Adipocyte (in vitro differentiated cells): ENCODE results near the gene P2RX2.

Experiments used
- DNase-seq: peaks from one replicate; pipeline ENCODE4 v3.0.0-alpha.2; 2015; ENCODE audit warnings: low read depth
- H3K27me3 ChIP-seq: replicated peaks from 2 replicates; pipeline ENCODE4 v1.7.0; 2013; ENCODE audit warnings: mild to moderate bottlenecking, low read length, moderate library complexity; ENCODE audit not compliant: control insufficient read depth, insufficient read depth
- H3K36me3 ChIP-seq: 2 replicates; pipeline ENCODE4 v1.7.0; 2013; ENCODE audit warnings: low read length, mild to moderate bottlenecking, moderate library complexity; ENCODE audit not compliant: control insufficient read depth, insufficient read depth, severe bottlenecking
- H3K4me1 ChIP-seq: 2 replicates; pipeline ENCODE4 v1.7.0; 2013; ENCODE audit warnings: mild to moderate bottlenecking, low read length, moderate library complexity; ENCODE audit not compliant: control insufficient read depth, insufficient read depth
- H3K4me3 ChIP-seq: 2 replicates; pipeline ENCODE4 v1.7.0; 2013; ENCODE audit warnings: mild to moderate bottlenecking, low read length, moderate library complexity
- H3K9ac ChIP-seq: 2 replicates; pipeline ENCODE4 v1.7.0; 2013; ENCODE audit warnings: mild to moderate bottlenecking, low read length, moderate library complexity
- H3K9me3 ChIP-seq: 2 replicates; pipeline ENCODE4 v1.7.0; 2013; ENCODE audit warnings: mild to moderate bottlenecking, low read length, moderate library complexity; ENCODE audit not compliant: control insufficient read depth

The P2RX2 gene

DNA sequence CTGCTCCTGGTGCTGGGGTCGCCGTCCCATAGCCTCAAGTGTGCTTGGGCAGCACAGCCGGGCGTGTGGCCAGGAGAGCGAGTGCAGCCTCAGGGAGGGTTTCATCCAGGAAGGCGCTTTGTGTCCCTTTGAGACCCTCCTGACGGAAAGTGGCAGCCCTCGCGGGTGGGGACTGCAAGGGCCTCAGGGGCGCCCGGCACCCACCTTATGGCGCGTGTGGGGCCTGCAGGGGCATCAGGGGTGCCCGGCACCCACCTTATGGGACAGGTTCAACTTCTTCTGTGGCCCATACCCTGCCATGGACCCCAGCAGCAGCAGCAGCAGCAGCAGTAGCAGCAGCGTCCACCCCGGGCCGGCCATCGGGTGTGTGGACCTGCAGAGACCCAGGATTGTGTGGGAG lies 12.7 kb upstream of the P2RX2 start:
- H3K36me3 ChIP-seq = no peaks in the 10 kb centered on the region
- peaks cover 5% of the 10 kb centered on the region for H3K4me1 ChIP-seq
- H3K9ac ChIP-seq = no peak overlapping the region
- H3K27me3 ChIP-seq = peaks cover 74% of the 10 kb centered on the region
- DNase-seq = no peak
- no peaks in the 10 kb centered on the region for H3K9me3 ChIP-seq
- no peak overlapping the region for H3K4me3 ChIP-seq

DNA sequence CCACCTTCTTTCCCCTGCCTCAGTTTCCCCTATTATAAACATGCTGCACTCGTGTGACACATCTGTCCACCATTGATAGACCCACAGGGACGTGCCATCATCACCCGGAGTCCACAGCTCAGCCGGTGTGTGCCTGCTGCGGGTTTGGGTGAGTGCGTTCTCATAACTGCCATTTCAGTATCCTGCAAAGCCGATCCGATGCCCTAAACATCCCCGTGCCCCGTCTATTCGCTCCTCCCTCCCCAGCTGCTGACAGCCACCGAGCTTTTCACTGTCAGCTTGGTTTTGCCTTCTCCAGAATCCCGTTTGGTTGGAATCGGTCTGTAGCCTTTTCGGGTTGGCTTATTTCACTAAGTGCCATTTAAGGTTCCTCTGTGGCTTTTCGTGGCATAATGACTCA lies 12.1 kb upstream of the P2RX2 start:
- no peak for DNase-seq
- no peak overlapping the region for H3K9ac ChIP-seq
- no peaks in the 10 kb centered on the region for H3K36me3 ChIP-seq
- peaks cover 4% of the 10 kb centered on the region for H3K4me1 ChIP-seq
- peaks cover 73% of the 10 kb centered on the region for H3K27me3 ChIP-seq
- H3K9me3 ChIP-seq = peaks cover 3% of the 10 kb centered on the region
- H3K4me3 ChIP-seq = no peak overlapping the region

DNA sequence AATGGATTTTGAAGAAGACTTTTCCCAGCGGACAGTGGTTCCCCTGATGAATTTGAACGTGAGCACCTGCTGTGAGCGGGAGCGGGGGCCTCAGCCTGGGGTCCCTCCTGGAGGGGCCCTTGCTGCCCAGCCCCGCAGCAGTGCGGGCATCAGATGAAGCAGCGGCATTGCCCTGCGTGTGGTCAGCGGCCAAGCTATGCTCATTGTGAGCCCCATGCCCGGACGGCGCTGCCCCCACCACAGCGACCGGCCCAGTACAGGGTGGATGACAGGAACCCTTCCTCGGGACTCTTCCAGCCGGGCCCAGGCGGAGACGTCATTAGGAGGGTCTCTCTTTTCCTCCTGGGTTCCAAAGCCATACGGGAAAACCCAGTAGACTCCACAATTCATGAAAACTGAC lies 11.6 kb upstream of the P2RX2 start:
- no peaks in the 10 kb centered on the region for H3K36me3 ChIP-seq
- peaks cover 4% of the 10 kb centered on the region for H3K4me1 ChIP-seq
- DNase-seq = no peak
- peaks cover 73% of the 10 kb centered on the region for H3K27me3 ChIP-seq
- H3K9ac ChIP-seq = no peak overlapping the region
- H3K9me3 ChIP-seq = peaks cover 8% of the 10 kb centered on the region
- H3K4me3 ChIP-seq = no peak overlapping the region

- H3K9ac ChIP-seq = no peak overlapping the region
- H3K4me1 ChIP-seq = peaks cover 4% of the 10 kb centered on the region
- DNase-seq = no peak
- no peak overlapping the region for H3K4me3 ChIP-seq
- H3K36me3 ChIP-seq = no peaks in the 10 kb centered on the region
- peaks cover 10% of the 10 kb centered on the region for H3K9me3 ChIP-seq
- peaks cover 77% of the 10 kb centered on the region for H3K27me3 ChIP-seq
These were observed 10.1 kb upstream of the P2RX2 start for GRCh38 chr12:132608231-132609171.

- peak; percentile 28 for DNase-seq
- peaks cover 67% of the 10 kb centered on the region for H3K27me3 ChIP-seq
- no peaks in the 10 kb centered on the region for H3K36me3 ChIP-seq
- H3K4me3 ChIP-seq = peak within 1 kb of the TSS; percentile 4
- no peak within 1 kb of the TSS for H3K9ac ChIP-seq
- peaks cover 11% of the 10 kb centered on the region for H3K9me3 ChIP-seq
- H3K4me1 ChIP-seq = peaks cover 4% of the 10 kb centered on the region
These were observed 8.4 kb upstream of the P2RX2 start, which contains the start of gene LRCOL1 for GRCh38 chr12:132610051-132610759. Gene LRCOL1 (minus strand): TSS chr12:132610582. CDS start chr12:132606251, 4,331 bp downstream.

DNA sequence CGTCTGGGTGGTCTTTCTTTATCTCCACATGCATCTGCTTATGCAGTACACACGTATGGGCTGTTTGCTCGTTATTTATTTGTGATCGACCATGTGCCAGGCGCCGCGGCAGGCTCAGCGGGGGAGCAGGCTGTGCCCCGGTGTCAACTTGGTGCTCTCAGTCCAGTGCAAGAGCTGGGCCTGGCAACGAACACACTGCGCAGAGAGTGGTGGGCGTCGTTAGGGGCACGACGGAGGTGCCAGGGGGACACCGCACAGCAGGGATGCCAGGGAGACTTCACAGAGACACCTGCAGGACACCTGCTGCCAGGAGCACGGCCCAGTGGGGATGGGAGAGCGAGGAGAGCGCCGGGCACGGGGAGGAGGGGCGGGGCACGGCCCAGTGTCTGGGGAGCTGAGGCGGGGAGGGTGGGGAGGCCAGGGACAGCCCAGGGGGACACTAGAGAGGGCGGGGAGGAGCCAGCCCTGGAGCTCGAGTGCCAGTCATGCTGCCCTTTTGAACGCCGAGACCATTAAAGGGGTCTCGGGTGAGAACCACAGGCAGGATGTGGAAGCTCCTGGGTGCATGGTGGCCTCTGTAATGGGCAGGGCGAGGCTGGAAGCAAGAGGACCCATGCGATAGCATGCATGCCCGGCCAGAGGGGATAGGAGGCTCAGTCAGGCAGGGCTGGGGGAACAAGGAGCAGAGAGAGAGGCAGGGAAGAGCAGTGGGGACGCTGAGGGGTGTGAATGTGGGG lies 7.5 kb upstream of the P2RX2 start:
- Histone ChIP-seq H3K9ac (no peak overlapping the region), H3K36me3 (no peaks in the 10 kb centered on the region), H3K27me3 (peaks cover 72% of the 10 kb centered on the region), H3K4me1 (peaks cover 4% of the 10 kb centered on the region), H3K4me3 (no peak overlapping the region), H3K9me3 (peaks cover 14% of the 10 kb centered on the region)
- no peak for DNase-seq

DNA sequence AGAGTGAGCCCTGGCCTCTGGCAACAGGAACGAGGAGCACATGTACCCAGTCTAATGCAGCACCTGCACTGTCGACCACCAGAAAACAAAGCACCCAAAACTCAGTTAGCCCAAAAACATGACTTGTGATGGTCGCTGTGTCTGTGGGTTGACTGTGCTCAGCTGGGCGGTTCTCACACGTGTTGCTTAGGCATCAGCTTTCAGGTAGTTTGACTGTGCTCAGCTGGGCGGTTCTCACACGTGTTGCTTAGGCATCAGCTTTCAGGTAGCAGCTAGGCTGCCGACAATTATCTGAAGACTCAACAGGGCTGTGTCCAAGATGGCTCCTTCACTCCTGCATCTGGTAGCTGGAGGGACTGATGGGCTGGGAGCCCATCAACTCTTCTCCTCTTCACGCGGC lies 7.0 kb upstream of the P2RX2 start:
- peaks cover 16% of the 10 kb centered on the region for H3K9me3 ChIP-seq
- peaks cover 4% of the 10 kb centered on the region for H3K4me1 ChIP-seq
- H3K36me3 ChIP-seq = no peaks in the 10 kb centered on the region
- H3K4me3 ChIP-seq = no peak overlapping the region
- no peak overlapping the region for H3K9ac ChIP-seq
- peaks cover 70% of the 10 kb centered on the region for H3K27me3 ChIP-seq
- DNase-seq = no peak

GRCh38 chr12:132614029-132614428 lies 4.5 kb upstream of the P2RX2 start:
- Histone ChIP-seq H3K9ac (no peak overlapping the region), H3K9me3 (peaks cover 23% of the 10 kb centered on the region), H3K27me3 (peaks cover 67% of the 10 kb centered on the region), H3K36me3 (no peaks in the 10 kb centered on the region), H3K4me1 (peaks cover 5% of the 10 kb centered on the region), H3K4me3 (no peak overlapping the region)
- DNase-seq = no peak

- Histone ChIP-seq H3K4me1 (peaks cover 4% of the 10 kb centered on the region), H3K9ac (no peak overlapping the region), H3K36me3 (no peaks in the 10 kb centered on the region), H3K27me3 (peaks cover 59% of the 10 kb centered on the region), H3K9me3 (peaks cover 23% of the 10 kb centered on the region), H3K4me3 (no peak overlapping the region)
- peak; percentile 92 for DNase-seq
These were observed 3.6 kb upstream of the P2RX2 start for GRCh38 chr12:132614861-132615578.

- Histone ChIP-seq H3K4me3 (no peak overlapping the region), H3K9ac (no peak overlapping the region), H3K36me3 (no peaks in the 10 kb centered on the region), H3K9me3 (peaks cover 23% of the 10 kb centered on the region), H3K27me3 (peaks cover 62% of the 10 kb centered on the region), H3K4me1 (peaks cover 4% of the 10 kb centered on the region)
- no peak for DNase-seq
These were observed 3.0 kb upstream of the P2RX2 start for GRCh38 chr12:132615579-132616038.
